ENCODE data around the gene MYADM. TPM values are rescaled to one million over a fixed set of nuclear protein-coding genes. Genes with fewer than 3 reads are reported as not detected.

Gene MYADM
- total RNA-seq, 4 donors from 2014 or later = 4.5 to 12.6 (median 8.8) TPM

DNA sequence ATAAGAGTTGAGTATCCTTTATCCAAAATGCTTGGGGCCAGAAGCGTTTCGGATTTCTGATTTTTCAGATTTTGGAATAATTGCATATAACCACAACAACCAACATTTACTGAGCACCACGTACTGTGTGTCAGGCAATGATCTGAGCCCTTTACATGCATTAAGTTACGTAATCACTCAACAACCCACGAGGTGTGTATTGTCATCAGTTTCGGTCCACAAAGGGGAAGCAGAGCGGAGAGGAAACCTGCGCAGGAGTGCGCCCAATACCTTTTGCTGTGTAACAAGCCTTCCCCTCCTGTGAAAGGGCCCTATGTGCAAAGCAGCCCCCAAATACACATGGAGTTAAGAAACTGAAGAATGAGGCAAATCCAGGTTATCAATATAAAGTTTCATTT, 22.8 kb upstream of the MYADM start:
- Histone ChIP-seq H3K4me3 (no peak overlapping the region), H3K27ac (no peak overlapping the region), H3K36me3 (no peaks in the 10 kb centered on the region), H3K27me3 (no peaks in the 10 kb centered on the region), H3K4me1 (no peaks in the 10 kb centered on the region), H3K9me3 (no peaks in the 10 kb centered on the region)
- in situ Hi-C loops (cut with MboI; ENCODE audit: low sequenced_read_pairs in 4 of 4) (loop anchor here in 1 of 4 donors (5.0 kb wide), 1 partner anchor 187 kb away; no protein-coding TSS in a partner anchor), intact Hi-C loops (cut with DNase I; ENCODE audit: low total_unique reads) (no loop called here)
- DNase-seq (no peak), ATAC-seq (no peak)
- no peak for TF ChIP-seq POLR2A (IDR thresholded peaks at IDR 0.05)
- TF ChIP-seq, protein P1, sequence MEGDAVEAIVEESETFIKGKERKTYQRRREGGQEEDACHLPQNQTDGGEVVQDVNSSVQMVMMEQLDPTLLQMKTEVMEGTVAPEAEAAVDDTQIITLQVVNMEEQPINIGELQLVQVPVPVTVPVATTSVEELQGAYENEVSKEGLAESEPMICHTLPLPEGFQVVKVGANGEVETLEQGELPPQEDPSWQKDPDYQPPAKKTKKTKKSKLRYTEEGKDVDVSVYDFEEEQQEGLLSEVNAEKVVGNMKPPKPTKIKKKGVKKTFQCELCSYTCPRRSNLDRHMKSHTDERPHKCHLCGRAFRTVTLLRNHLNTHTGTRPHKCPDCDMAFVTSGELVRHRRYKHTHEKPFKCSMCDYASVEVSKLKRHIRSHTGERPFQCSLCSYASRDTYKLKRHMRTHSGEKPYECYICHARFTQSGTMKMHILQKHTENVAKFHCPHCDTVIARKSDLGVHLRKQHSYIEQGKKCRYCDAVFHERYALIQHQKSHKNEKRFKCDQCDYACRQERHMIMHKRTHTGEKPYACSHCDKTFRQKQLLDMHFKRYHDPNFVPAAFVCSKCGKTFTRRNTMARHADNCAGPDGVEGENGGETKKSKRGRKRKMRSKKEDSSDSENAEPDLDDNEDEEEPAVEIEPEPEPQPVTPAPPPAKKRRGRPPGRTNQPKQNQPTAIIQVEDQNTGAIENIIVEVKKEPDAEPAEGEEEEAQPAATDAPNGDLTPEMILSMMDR (IDR thresholded peaks at IDR 0.05 in 4 of 5, conservative IDR thresholded peaks at IDR 0.05 in 1 of 5) = no peak

DNA sequence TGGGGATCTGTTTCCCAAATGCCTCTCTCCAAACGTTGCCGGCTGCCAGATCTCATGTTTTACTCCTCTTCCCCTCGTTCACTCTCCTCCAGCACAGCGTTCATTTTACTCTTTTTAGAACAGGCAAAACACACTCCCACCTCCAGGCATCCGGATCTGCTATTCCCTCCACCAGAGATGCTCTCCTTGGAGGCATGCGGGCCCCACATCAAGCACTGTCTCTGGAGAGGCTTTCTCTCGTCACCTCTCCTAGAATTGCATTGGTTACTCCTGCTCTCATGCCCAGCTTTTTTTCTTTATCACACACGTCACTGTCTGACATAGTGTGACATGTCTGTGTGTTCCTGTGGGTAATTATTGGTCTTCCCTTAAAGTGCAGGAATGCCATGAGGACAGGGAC, 20.1 kb upstream of the MYADM start:
- intact Hi-C loops (cut with DNase I; ENCODE audit: low total_unique reads) = no loop called here
- DNase-seq (no peak), ATAC-seq (no peak)
- no peaks in the 10 kb centered on the region for H3K4me1 ChIP-seq
- no peak overlapping the region for H3K27ac ChIP-seq
- no peak overlapping the region for H3K4me3 ChIP-seq
- no peak for TF ChIP-seq POLR2A (IDR thresholded peaks at IDR 0.05)
- TF ChIP-seq, protein P1 (IDR thresholded peaks at IDR 0.05 in 4 of 5, conservative IDR thresholded peaks at IDR 0.05 in 1 of 5) = no peak
- H3K9me3 ChIP-seq = no peaks in the 10 kb centered on the region
- H3K36me3 ChIP-seq = no peaks in the 10 kb centered on the region
- in situ Hi-C loops (cut with MboI; ENCODE audit: low sequenced_read_pairs in 4 of 4) = no loop called here
- H3K27me3 ChIP-seq = no peaks in the 10 kb centered on the region

DNA sequence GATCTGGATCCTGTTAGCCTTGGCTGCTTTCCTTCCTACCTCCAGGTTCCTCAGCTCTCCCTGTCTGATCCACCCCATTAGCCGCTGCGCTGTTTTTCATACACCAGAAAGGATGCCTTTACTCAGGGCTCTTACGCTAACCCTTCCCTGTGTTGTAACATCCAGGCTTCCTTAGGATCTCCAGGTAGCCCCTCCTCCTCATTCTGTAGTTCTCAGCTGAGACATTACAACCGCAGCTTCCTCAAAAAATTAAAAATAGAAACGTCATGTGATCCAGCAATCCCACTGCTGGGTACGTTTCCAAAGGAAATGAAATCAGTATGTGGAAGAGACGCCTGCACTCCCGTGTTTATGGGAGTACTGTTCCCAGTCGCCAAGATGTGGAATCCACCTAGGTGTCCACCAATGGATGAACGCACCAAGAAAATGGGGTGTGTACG, 18.4 kb upstream of the MYADM start:
- no peaks in the 10 kb centered on the region for H3K27me3 ChIP-seq
- no peaks in the 10 kb centered on the region for H3K4me1 ChIP-seq
- H3K27ac ChIP-seq = peak overlapping the region; percentile 31 to 69 (median 50)
- TF ChIP-seq, protein P1 (IDR thresholded peaks at IDR 0.05 in 4 of 5, conservative IDR thresholded peaks at IDR 0.05 in 1 of 5) = no peak
- no peak for TF ChIP-seq POLR2A (IDR thresholded peaks at IDR 0.05)
- intact Hi-C loops (cut with DNase I; ENCODE audit: low total_unique reads) = no loop called here
- ATAC-seq (peak; percentile 39 to 60), DNase-seq (no peak)
- H3K9me3 ChIP-seq = no peaks in the 10 kb centered on the region
- in situ Hi-C loops (cut with MboI; ENCODE audit: low sequenced_read_pairs in 4 of 4) = no loop called here
- no peak overlapping the region for H3K4me3 ChIP-seq
- H3K36me3 ChIP-seq = no peaks in the 10 kb centered on the region

DNA sequence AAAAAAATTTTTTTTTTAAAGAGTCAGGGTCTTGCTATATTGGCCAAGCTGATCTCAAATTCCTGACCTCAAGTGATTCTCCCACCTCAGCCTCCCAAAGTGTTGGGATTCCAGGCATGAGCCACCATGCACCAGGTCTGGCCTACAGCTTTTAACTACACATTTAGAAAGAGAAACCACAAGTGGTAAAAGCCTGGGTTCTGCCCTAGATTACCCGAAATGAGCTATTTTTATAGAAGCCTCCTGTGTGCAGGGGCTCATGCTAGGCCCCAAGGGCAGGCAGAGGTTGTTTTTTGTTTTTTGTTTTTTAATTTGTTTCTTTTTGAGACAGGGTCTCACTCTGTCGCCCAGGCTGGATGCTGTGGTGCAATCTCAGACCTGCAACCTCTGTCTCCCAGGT, 14.0 kb upstream of the MYADM start:
- no peaks in the 10 kb centered on the region for H3K27me3 ChIP-seq
- H3K27ac ChIP-seq = no peak overlapping the region
- no peak for DNase-seq
- H3K9me3 ChIP-seq = no peaks in the 10 kb centered on the region
- no peaks in the 10 kb centered on the region for H3K4me1 ChIP-seq
- no peak overlapping the region for H3K4me3 ChIP-seq
- no peaks in the 10 kb centered on the region for H3K36me3 ChIP-seq
- in situ Hi-C loops (cut with MboI; ENCODE audit: low sequenced_read_pairs in 4 of 4) = no loop called here
- no peak for TF ChIP-seq POLR2A (IDR thresholded peaks at IDR 0.05)
- TF ChIP-seq, protein P1 (IDR thresholded peaks at IDR 0.05 in 4 of 5, conservative IDR thresholded peaks at IDR 0.05 in 1 of 5) = no peak
- intact Hi-C loops (cut with DNase I; ENCODE audit: low total_unique reads) = no loop called here
- ATAC-seq = no peak

DNA sequence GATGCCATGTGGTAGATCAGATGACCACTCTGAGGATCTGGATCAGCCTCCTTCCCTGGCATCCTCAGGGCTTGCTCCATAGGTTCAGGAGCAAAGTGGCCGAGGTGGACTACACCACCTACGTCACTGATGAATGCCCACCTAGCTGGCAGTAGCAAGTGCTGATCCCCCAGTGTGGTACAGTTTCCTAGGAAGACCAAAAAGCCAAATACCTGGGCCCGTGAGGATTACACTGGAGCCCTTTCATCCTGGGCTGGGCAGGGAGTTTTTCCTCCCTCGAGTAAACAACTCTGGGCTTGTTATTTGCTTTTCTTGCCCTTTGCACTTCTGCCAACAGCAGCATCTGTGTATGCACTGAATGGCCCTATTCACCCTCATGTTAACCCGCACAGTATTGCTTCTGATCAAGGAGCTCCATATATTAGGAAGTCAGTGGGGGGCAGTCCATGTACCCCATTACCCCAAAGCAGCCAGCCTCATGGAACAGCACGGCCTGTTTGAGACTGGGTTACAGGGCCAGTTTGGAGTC, 3.3 kb upstream of the MYADM start:
- DNase-seq (no peak), ATAC-seq (no peak)
- H3K4me3 ChIP-seq = no peak overlapping the region
- in situ Hi-C loops (cut with MboI; ENCODE audit: low sequenced_read_pairs in 4 of 4) = no loop called here
- H3K4me1 ChIP-seq = peaks cover 4 to 10% of the 10 kb centered on the region in 2 donors
- peaks cover 6 to 33% (median 18%) of the 10 kb centered on the region in 3 donors for H3K27me3 ChIP-seq
- intact Hi-C loops (cut with DNase I; ENCODE audit: low total_unique reads) = no loop called here
- no peaks in the 10 kb centered on the region for H3K36me3 ChIP-seq
- H3K27ac ChIP-seq = no peak overlapping the region
- H3K9me3 ChIP-seq = no peaks in the 10 kb centered on the region
- TF ChIP-seq, protein P1 (IDR thresholded peaks at IDR 0.05 in 4 of 5, conservative IDR thresholded peaks at IDR 0.05 in 1 of 5) = no peak
- no peak for TF ChIP-seq POLR2A (IDR thresholded peaks at IDR 0.05)
